NCI-H128 (cell line): ENCODE measurements around the gene ATP2B1.

Experiments
- DNase-seq: peaks from one replicate; lab custom pipeline; 2025; ENCODE audit not compliant: unreplicated experiment; lab: John Stamatoyannopoulos, UW

The ATP2B1 gene

GRCh38 chr12:89662623-89663022, 46.0 kb downstream of the ATP2B1 start:
- DNase-seq: no peak

DNA sequence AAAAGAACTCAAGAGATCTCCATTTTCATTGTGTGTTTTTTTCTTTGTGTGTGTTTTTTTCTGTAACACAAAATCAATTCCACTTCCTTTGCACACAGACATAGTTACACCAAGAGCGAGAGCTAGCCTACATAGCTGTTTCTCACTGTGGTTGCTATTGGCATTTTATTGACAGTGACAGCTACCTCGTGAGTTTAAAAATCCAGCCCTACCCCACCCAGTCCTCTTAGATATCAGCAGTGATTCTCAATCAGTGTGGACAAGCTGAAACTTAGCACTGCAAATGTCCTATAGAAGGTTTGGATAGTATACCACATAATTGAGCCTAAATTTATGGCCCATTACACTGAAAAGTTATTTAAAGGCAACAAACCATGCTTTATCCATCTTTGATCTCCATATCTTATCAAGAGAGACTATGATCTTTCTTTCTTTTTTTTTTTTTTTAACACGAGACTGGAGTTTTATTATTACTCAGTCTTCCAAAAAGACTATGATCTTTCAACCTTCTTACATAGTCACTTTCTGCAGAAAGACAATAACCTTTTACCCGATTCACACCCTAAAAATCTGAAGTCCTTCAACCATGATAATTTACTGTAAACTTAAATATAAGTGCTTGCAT, 46.8 kb downstream of the ATP2B1 start:
- no peak for DNase-seq

DNA sequence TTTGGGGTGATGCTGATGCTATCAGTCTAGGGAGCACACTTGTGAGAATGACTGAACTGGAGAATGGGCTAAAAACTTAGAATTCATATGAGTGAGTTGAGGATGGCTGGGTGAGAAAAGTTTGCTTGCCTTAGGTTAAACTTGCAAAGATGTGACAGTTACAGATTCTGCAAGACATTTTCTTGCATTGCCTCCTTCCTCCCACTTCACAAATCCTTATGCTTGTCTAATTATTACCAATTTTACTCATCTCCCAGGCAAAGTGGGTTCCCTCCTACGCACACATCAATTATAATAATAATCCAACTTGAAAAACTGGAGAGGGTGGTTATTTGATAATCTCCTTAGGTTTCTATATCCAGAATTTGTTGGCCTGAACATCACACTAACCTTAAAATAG, 50.9 kb downstream of the ATP2B1 start:
- no peak for DNase-seq

DNA sequence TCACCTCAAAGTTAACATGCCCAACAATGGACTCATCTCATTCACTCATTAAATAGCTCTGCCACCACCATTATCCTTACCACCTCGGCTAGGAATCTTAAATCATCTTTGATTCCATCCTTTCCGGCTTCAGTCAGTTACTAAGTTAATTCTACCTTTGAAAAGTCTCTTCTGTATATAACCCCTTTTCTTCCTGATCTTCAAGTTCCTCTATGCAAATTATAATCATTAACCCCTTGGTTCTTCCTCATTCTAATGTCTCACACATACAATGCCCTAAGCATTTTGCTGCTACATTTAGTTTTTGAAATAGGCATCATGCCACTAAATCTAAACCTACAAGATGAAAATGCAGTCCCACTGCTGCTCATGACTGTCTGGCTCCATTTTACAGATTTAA, 51.6 kb downstream of the ATP2B1 start:
- no peak for DNase-seq

- no peak for DNase-seq
Measured at GRCh38 chr12:89655841-89656240, 52.8 kb downstream of the ATP2B1 start.

DNA sequence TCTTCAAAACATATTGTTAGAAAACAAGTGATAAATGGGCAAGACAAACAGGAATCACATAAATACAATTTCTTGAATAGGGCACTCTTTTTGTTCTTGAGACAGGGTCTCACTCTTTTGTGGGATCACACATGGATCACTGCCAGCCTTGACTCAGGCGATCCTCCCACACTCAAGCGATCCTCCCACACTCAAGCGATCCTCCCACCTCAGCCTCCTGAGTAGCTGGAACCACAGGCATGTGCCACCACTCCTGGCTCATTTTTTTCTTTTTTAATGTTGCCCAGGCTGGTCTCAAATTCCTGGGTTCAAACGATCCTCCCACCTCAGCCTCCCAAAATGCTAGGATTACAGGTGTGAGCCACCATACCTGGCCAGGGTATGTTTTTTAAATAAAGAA, 57.4 kb downstream of the ATP2B1 start:
- no peak for DNase-seq

GRCh38 chr12:89650239-89650638, 58.4 kb downstream of the ATP2B1 start:
- no peak for DNase-seq

GRCh38 chr12:89649820-89650219, 58.8 kb downstream of the ATP2B1 start:
- DNase-seq: no peak

DNA sequence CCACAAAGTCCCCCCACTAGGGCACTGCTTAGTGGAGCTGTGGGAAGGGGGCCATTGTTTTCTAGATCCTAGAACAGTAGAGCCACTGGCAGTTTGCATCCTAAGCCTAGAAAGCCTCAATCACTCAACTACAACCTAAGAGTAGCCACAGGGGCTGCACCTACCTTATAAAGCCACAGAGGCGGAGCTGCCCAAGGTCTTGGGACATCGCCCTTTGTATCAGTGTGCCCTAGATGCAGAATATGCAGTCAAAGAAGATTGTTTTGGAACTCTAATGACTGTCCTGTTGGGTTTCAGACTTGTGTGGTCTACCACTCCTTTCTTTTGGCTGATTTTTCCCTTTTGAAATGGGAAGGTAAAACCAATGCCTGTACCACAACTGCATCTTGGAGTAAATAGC, 59.5 kb downstream of the ATP2B1 start:
- DNase-seq: no peak

DNA sequence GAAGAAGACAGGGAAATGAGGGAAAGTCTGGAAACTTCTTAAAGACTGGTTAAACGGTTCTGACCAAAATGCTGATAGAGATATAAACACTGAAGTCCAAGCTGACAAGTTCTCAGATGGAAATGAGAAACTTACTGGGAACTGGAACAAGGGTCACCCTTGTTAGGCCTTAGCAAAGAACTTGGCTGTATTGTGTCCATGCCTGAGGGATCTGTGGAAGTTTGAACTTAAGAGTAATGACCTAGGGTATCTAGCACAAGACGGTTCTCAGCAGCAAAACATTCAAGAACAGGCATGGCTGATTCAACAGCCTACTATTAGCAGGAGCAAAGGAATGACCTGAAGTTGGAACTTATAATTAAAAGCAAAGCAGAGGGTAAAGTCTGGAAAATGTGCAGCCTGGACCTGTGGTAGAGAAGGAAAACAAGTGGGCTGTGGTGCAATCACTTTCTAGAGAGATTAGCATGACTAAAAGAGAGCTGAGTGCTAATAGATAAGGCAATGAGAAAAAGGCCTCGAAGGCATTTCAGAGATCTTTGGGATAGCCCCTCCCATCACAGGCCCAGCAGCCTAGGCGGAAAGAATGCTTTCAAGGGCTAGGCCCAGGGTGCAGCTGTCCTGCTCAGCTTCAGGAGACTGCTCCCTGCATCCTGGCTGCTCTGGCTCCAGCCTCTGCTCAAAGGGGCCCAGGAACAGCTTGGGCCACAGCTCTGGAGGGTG, 60.3 kb downstream of the ATP2B1 start:
- no peak for DNase-seq

DNA sequence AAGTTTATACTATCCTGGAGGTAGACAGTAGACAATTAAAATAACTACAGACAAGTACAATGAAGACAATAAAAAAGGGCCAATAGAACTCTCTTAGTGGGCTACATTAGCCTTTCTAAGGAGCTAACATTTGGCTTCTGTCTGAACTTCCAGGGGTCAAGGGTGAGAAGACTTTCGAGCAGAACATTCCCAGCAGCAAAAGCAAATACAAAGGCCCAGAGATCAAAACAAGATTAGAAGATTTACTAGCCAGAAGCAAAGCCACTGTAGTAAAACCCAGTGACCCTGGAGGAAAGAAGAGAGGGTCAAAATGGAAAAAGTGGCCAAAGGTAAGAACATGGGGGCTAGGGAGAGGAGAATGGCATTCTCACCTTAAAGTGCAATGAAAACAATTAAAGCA, 63.2 kb downstream of the ATP2B1 start:
- no peak for DNase-seq

- no peak for DNase-seq
Measured at GRCh38 chr12:89642959-89643358, 65.7 kb downstream of the ATP2B1 start.

- DNase-seq: no peak
Measured at GRCh38 chr12:89636776-89637160, 71.9 kb downstream of the ATP2B1 start.

- DNase-seq: no peak
Measured at GRCh38 chr12:89636052-89636775, 72.4 kb downstream of the ATP2B1 start.

DNA sequence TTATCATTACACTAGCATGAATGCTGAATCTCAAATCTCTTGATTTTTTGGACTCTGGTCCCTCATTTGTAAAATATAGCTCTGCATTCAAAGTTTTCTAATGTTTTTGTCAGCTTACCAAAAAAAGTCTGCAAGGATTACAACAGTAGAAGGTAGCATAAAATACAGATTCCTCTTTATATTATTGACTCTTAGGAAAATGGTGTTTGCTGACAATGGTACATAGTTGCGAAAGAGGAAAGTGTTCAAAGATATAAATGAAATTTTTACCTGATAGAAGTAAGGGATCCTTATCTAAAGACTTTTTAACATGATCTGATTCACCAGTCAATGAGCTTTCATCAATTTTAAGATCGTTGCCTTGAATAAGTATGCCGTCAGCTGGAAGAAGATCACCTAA, 74.1 kb downstream of the ATP2B1 start:
- no peak for DNase-seq

- DNase-seq: no peak
Measured at GRCh38 chr12:89632778-89633177, 75.9 kb downstream of the ATP2B1 start.

DNA sequence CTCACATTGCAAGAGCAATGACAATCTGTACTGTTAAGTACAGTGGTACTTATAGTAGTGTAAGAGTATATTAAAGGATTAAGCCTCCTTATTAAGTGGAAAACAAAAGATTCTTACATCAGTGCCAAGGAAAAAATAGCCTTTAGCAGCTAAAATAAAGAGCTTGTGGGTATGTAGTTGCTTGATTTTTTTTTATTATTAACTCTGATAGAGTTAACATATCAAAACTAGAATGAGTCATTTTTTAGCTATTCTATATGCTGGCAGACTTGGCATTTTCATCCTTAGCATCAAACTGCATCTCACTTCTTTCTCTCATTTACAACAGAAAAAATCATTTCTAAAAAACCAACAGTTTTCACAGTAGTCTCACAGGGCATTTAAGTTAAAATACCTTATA, 86.5 kb downstream of the ATP2B1 start:
- no peak for DNase-seq

- no peak for DNase-seq
Measured at GRCh38 chr12:89621521-89621920, 87.1 kb downstream of the ATP2B1 start.

DNA sequence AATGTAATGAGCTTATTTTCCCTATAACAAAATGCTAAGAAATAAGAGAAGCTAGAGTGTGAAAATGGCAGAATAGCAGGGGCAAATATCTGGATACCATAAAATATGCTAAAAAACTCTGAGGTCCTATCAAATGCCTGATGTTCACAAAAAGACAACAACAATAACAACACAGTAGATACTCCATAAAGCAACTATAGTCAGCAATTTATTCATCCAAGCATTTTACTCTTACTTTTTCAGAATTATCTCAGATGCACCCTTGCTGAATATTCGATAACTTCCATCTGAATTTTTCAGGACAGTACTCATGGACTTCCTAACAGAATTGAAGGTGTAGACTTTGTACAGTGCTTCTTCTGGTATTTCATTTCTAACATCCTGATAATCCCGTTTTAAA, 88.9 kb downstream of the ATP2B1 start:
- DNase-seq: no peak

DNA sequence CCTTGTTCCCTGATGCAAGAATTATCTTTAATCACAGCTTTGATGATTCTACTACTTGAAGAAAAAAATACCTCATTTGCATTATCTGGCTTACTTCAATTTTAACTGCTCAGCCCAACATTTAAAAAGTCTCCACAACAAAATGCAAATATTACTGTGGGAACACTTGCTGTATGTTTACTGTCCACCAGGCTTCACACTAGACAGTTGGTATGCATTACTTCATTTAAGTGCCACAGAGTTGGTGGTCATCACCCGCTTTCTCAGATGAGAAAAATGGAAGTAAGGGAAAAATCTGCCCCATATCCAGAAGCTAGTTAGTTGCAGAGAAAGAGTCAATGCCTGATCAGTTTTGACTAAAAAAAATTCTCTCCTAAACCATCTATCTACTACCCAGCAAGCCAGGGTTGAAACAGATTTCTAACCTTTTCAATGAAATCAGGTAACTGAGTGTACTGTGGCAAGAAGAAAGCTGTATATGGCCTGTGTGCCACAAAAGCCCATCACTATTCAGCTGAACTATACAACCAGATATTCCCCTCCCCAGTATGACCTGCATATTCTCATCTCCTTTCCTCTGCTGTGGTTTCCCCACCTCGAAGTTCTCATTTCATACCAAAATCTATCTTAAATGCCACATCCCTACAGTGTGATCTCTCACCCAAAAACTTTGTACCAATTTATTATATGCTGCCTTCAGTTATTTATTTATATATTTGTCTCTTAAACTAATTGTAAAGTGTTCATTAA, 90.3 kb downstream of the ATP2B1 start:
- no peak for DNase-seq

- no peak for DNase-seq
Measured at GRCh38 chr12:89610366-89610765, 98.3 kb downstream of the ATP2B1 start.

- DNase-seq: no peak
Measured at GRCh38 chr12:89603678-89604077, 105.0 kb downstream of the ATP2B1 start.
